H1 (cell line): ENCODE results near the gene CAST.

Experiments
- CHD1 ChIP-seq: IDR thresholded peaks from 2 replicates; pipeline ENCODE4 v1.6.1; 2012; ENCODE audit warnings: low read depth, low read length, improper control_type of control experiment
- CREB1 ChIP-seq: IDR thresholded peaks from 2 replicates; pipeline ENCODE4 v1.6.1; 2012; ENCODE audit warnings: inconsistent platforms
- EP300 ChIP-seq, 2 experiments: IDR thresholded peaks; 1 replicate in 1 of 2; 2 replicates in 1 of 2; pipeline ENCODE4 v1.6.1; 2011 to 2012; ENCODE audit warnings: low read depth in 2 of 2, low read length in 2 of 2, mild to moderate bottlenecking in 2 of 2, borderline replicate concordance in 1 of 2, inconsistent platforms in 1 of 2, moderate library complexity in 1 of 2
- EZH2 ChIP-seq: fragments of 200-600 bp; sonication (generic); IDR thresholded peaks from 2 replicates; pipeline ENCODE4 v1.7.1; 2012; ENCODE audit warnings: low read depth, mild to moderate bottlenecking, moderate library complexity, low read length, inconsistent platforms; ENCODE audit not compliant: severe bottlenecking
- POLR2A ChIP-seq, 2 experiments: IDR thresholded peaks; 1 replicate in 1 of 2; 2 replicates in 1 of 2; pipeline ENCODE4 v1.6.1; 2011; ENCODE audit warnings: low read depth in 2 of 2, low read length in 2 of 2, mild to moderate bottlenecking in 2 of 2; ENCODE audit errors: control extremely low read depth in 1 of 2
- POLR2AphosphoS5 ChIP-seq: IDR thresholded peaks from 2 replicates; pipeline ENCODE4 v1.6.1; 2011; ENCODE audit warnings: low read depth, low read length
- RAD21 ChIP-seq, 2 experiments: IDR thresholded peaks in 1 of 2; conservative IDR thresholded peaks in 1 of 2; 2 replicates each; pipeline ENCODE4 v1.6.1; 2011; ENCODE audit warnings: low read depth in 2 of 2, low read length in 2 of 2, improper control_type of control experiment in 1 of 2, inconsistent platforms in 1 of 2, mild to moderate bottlenecking in 1 of 2, moderate library complexity in 1 of 2
- SIN3A ChIP-seq, 2 experiments: IDR thresholded peaks in 1 of 2; conservative IDR thresholded peaks in 1 of 2; 2 replicates each; pipeline ENCODE4 v1.6.1; 2011 to 2012; ENCODE audit warnings: low read length in 2 of 2, improper control_type of control experiment in 1 of 2, low read depth in 1 of 2, mild to moderate bottlenecking in 1 of 2
- TF ChIP-seq, protein P1 (sequence below), 3 experiments: IDR thresholded peaks; 1 replicate in 2 of 3; 2 replicates in 1 of 3; pipeline versions ENCODE4 v1.5.1 to v1.6.1; 2011; ENCODE audit warnings: low read length in 3 of 3, mild to moderate bottlenecking in 3 of 3, inconsistent platforms in 2 of 3, low read depth in 1 of 3, moderate library complexity in 1 of 3; ENCODE audit not compliant: insufficient read depth in 1 of 3; ENCODE audit errors: control extremely low read depth in 1 of 3
- TF ChIP-seq, protein P2 (sequence below): IDR thresholded peaks from 2 replicates; pipeline ENCODE4 v1.6.1; 2012; ENCODE audit warnings: inconsistent platforms

DNA sequence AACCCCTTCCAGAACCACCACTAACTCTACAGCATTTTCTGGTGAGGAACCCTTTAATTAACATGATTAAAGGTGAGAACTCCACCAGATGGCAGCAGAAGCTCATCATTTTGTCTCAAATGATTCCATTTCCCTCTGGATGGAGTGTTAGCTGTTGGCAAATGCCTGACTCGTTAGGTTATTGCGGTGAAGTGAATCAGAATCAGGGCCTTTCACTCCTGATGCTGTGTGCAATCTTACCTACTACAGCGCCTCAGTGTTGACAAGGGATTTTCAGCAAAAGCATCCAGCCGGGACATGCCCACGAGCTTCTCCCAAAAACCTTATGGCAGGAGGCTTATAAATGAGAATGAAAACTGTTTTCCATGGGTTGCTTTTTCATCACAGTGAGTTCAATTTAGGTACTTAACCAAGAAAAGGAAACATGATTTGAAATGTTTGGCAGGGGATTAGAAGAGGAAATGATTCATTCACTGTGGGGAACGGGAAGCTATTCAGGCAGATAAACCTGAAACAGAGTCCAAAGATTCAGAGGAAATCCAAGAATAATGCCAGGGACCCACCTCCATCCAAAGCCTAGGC, 48.0 kb upstream of the CAST start:
- TF ChIP-seq POLR2A (IDR thresholded peaks at IDR 0.05; ENCODE audit: control extremely low read depth in 1 of 2, low read depth in 2 of 2, low read length in 2 of 2) = no peak
- TF ChIP-seq, protein P1, sequence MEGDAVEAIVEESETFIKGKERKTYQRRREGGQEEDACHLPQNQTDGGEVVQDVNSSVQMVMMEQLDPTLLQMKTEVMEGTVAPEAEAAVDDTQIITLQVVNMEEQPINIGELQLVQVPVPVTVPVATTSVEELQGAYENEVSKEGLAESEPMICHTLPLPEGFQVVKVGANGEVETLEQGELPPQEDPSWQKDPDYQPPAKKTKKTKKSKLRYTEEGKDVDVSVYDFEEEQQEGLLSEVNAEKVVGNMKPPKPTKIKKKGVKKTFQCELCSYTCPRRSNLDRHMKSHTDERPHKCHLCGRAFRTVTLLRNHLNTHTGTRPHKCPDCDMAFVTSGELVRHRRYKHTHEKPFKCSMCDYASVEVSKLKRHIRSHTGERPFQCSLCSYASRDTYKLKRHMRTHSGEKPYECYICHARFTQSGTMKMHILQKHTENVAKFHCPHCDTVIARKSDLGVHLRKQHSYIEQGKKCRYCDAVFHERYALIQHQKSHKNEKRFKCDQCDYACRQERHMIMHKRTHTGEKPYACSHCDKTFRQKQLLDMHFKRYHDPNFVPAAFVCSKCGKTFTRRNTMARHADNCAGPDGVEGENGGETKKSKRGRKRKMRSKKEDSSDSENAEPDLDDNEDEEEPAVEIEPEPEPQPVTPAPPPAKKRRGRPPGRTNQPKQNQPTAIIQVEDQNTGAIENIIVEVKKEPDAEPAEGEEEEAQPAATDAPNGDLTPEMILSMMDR (IDR thresholded peaks at IDR 0.05; ENCODE audit: control extremely low read depth in 1 of 3, insufficient read depth in 1 of 3, low read depth in 1 of 3, low read length in 3 of 3) = peak in 2 of 3 experiments; percentile 56 to 71; a peak in 3 of 4 replicates
- peak; percentile 93 to 94 for TF ChIP-seq RAD21 (IDR thresholded peaks at IDR 0.05 in 1 of 2, conservative IDR thresholded peaks at IDR 0.05 in 1 of 2; ENCODE audit: low read depth in 2 of 2, low read length in 2 of 2)
- no peak for TF ChIP-seq CREB1
- TF ChIP-seq CHD1 = no peak
- TF ChIP-seq, protein P2, sequence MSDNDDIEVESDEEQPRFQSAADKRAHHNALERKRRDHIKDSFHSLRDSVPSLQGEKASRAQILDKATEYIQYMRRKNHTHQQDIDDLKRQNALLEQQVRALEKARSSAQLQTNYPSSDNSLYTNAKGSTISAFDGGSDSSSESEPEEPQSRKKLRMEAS = no peak
- TF ChIP-seq POLR2AphosphoS5 = no peak
- TF ChIP-seq SIN3A (conservative IDR thresholded peaks at IDR 0.05 in 1 of 2, IDR thresholded peaks at IDR 0.05 in 1 of 2; ENCODE audit: low read depth in 1 of 2, low read length in 2 of 2) = no peak
- no peak for TF ChIP-seq EZH2
- no peak for TF ChIP-seq EP300 (IDR thresholded peaks at IDR 0.05; ENCODE audit: borderline replicate concordance in 1 of 2, low read depth in 2 of 2, low read length in 2 of 2)
